ENCODE measurements around the gene RHCG. TPM values are rescaled to one million over a fixed set of nuclear protein-coding genes. Genes with fewer than 3 reads are reported as not detected.
A peak's percentile ranks its signal among the peaks of the same experiment; 100 is the strongest.
"Not testable (repeated sequence)": the region's sequence is repeated elsewhere in the genome, so short reads cannot be mapped to it uniquely, and the experiment has no call there.

RHCG gene
- total RNA-seq, 2 donors from 2014 or later = 0.15 to 1.8 TPM

DNA sequence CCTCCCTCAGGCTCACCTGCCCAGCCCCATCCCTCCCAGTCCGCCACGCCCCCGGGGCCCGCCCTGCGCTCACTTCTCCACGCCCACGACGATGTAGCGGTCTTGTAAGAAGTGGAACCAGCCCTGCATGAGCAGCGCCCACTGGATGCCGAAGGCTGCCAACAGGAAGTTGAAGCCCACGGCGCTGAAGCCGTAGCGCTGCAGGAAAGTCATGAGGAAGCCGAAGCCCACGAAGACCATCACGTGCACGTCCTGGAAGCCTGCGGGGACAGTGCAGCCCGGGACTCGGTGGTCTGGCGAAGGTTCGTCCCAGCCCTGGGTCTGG, 9.7 kb downstream of the RHCG start:
- intact Hi-C loops (cut with DNase I) = no loop called here
- ATAC-seq (no peak), DNase-seq (no peak)

DNA sequence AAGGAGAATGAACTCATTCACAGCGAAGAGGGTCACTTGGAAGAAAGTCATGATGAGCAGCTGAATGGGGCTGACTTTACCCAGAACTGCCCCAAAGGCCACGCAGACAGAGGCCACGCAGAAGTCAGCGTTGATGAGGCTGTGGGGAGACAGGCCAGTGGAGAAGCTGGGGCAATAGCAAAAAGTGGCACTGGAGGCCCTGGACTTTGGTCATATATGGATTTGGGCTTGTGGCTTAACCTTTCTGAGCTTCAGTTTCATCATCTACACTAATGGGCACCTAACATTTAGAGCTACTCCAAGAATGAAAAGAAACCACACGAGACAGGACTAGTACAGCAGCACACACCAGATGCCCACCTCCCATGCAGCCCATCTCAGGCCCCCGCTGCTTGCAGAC, 13.3 kb downstream of the RHCG start:
- no peak for ATAC-seq
- intact Hi-C loops (cut with DNase I) = no loop called here
- no peak for DNase-seq

DNA sequence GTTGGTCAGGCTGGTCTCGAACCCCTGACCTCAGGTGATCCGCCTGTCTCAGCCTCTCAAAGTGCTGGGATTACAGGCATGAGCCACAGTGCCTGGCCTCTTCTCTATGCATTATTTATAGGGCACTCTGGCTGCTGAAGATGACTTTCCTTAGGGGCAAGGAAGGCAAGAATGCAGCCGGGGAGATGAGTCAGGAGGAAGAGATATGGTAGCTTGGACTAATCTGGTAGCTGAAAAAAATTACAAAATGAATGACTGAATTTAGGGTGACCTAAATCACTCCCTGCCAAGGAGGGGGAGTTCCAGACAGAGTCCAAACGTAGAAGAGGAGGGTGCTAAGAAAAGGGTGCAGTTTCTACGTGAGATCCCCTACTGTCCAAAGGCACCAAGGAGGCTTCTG, 14.2 kb downstream of the RHCG start:
- ATAC-seq = no peak
- intact Hi-C loops (cut with DNase I) = no loop called here
- DNase-seq = no peak

- DNase-seq (no peak), ATAC-seq (no peak)
- intact Hi-C loops (cut with DNase I) = no loop called here
These were observed 15.9 kb downstream of the RHCG start for GRCh38 chr15:89480505-89480904.

DNA sequence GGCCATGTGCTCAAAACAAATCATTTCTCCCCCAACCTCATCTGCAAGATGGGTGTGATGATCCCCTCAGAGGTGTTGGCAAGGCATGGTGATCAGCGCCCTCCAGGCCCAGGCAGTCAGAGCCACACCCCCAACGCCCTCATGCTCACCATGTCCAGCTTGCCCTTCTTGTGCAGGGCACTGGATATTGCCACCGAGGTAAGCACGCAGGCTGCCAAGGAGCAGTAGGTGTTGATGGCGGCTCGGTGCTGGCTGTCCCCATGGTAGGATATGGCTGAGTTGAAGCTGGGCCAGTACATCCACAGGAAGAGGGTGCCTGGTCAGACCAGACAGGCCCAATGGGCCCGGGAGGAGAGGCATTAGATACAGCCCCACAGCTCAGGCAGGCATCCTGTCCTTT, 17.2 kb downstream of the RHCG start:
- no peak for ATAC-seq
- intact Hi-C loops (cut with DNase I) = no loop called here
- DNase-seq = no peak

DNA sequence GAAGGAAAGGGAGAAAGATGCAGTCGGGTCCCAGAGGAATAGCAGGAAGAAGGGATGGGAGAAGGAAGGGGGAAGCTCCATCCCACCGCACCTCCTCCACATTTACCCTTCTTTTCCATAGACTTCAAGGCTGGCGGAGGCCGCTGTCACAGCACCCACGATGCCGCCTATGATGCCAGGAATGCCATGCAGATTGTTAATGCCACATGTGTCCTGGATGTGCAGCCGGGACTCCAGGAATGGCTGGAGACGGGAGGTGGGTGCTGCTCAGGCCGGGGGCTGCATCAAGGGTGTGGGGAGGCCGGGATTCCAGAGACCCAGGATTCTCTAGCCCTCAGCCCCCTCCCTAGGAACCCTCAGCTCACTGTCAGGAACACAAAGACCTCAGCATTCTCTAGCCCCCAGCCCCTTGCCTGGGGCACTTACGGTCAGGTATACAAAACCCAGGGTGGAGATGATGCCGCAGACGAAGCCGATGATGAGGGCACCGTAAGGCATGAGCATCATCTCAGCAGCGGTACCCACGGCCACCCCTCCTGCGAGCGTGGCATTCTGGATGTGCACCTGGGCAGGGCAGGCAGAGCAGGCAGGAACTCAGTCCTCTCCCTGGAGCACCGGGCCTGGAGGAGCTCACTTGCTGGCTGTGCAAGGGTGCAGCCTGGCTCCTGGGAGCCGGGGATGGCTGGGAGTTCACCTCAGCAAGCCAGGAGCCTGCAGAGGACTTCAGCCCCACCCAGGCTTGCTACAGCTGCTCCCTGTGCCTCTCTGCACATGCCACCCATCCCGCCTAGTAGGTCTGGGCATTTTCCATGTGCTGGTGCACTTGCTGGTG, 18.8 kb downstream of the RHCG start:
- DNase-seq (no peak), ATAC-seq (no peak)
- intact Hi-C loops (cut with DNase I) = no loop called here

GRCh38 chr15:89475661-89476060, 20.7 kb downstream of the RHCG start:
- DNase-seq (no peak), ATAC-seq (no peak)
- intact Hi-C loops (cut with DNase I) = no loop called here

GRCh38 chr15:89472785-89473256, 23.6 kb downstream of the RHCG start:
- intact Hi-C loops (cut with DNase I) = loop anchor here (2.0 to 5.0 kb wide), 2 partner anchors 114 to 116 kb away; no protein-coding TSS in a partner anchor
- ATAC-seq (peak; percentile 23 to 64), DNase-seq (no peak)

DNA sequence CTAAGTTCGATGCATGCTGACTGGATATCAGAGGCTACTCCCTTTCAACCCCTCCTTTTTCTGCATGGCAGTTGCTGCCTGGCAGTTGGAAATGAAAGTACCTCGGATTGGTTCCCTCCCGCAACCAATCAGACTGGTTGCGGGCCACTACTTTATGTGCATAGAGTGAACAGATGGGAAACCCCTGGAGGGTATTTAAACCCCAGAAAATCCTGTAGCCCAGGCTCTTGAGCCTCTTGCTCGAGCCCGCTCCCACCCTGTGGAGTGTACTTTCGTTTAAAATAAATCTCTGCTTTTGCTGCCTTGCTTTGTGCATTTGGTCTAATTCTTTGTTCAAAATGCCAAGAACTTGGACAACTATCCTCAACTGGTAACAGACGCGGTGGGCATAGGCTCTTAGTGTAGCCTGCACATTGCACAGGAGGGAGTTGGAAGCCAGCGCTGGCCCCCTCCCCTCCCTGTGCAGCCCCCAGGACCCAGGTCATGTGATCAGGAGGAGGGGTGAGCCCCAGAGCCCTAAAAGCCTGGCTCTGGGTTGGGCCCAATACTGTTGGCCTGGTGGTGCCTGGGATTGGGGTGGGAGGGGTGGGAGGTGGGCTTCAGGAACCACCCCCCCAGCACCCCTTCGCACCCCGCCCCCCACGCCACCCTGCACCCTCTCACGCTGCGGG, 26.8 kb downstream of the RHCG start:
- intact Hi-C loops (cut with DNase I) = loop anchor here in 1 of 2 donors (5.0 kb wide), 1 partner anchor 112 kb away; no protein-coding TSS in a partner anchor
- ATAC-seq (no peak), DNase-seq (no peak)

DNA sequence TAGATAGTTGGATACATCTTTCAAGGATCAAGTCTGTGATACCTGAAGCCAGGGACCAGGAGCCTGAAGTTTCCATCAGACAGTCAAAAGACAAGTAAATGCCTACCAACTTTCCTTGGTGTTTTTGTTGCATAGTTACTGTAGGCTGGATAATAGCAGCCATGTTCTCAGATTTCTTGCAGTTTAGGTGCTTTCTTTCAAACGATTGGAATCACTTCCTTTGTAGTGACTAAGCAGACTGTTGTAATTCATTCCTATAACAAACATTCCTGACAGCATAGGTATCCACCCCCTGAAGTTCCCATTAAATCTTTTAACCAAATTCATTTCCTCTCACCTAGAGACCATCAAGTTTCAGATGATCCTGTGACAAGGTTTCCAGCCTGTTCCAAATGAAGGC, 27.6 kb downstream of the RHCG start:
- intact Hi-C loops (cut with DNase I) = not testable (repeated sequence)

GRCh38 chr15:89463113-89463512, 33.3 kb downstream of the RHCG start:
- DNase-seq (no peak), ATAC-seq (no peak)
- intact Hi-C loops (cut with DNase I) = no loop called here

More for the DNA sequence above, 27.6 kb downstream of the RHCG start:
- not testable (repeated sequence) for ATAC-seq, DNase-seq

DNA sequence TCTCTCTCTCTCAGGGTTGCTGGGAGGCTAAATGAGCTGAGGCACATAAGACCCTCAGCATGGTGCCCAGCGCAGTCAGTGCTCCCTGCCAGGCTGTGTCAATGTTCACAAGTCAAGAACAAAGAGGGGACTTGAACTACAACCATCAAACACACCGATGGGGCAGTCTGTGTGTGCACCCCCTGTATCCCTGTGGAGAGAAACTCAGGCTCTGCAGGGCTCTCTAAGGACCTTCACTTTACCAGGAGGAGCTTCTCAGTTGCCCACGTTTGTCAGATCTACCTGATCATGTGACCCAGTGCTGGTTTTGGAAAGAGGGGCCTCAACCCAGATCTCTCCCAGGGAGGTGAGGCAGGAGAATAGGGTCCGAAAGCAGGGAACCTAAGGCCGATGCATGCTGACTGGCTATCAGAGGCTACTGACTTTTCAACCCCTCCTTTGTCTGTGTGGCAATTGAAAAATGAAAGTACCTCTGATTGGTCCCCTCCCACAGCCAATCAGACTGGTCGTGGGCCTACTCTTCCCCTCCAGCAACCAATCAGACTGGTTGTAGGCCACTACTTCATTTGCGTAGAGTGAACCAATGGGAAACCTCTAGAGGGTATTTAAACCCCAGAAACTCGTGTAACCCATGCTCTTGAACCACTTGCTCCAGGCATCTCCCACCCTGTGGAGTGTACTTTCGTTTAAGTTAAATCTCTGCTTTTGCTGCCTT, 34.0 kb downstream of the RHCG start:
- peak in 1 of 2 donors; percentile 11 for ATAC-seq
- intact Hi-C loops (cut with DNase I) = no loop called here
- DNase-seq = no peak

DNA sequence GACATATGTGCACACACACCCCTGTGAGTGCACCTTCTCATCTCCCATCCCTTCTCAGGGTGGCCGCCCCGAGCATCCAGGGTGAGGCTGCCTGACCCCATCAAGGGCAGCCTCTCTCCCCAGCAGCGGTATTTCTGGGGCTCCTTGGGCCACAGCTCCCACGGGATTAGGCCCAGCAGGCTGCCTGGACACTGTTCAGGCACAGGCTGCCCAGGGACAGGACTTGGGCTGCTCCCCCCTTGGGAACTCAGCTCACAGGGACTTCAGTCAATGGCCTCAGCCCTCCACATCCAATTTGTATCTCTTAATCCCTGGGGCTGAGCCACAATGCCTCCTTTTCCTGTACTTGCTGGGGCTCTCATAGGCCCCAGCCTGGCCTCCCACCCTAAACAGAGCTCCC, 35.0 kb downstream of the RHCG start:
- intact Hi-C loops (cut with DNase I) = no loop called here
- no peak for ATAC-seq
- DNase-seq = no peak

DNA sequence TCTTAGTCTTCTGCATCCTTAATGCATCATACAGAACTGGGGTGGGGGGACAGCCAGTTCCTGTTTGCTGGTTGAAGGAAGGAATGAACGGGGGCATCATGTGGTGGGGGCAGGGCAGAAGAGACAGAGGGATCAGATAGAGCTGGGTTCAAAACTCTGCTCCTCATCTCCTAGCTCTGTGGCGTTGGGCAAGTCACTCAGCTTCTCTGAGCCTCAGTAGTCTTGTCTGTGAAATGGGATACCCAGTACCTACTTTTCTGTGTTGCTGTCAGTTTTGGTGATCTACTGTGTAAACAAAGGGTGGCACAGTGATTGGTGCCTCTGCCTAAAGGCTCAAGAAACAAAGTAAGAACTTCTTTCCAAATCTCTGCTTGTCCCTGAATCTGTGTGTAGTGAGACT, 36.3 kb downstream of the RHCG start:
- intact Hi-C loops (cut with DNase I) = no loop called here
- no peak for ATAC-seq
- DNase-seq = no peak

DNA sequence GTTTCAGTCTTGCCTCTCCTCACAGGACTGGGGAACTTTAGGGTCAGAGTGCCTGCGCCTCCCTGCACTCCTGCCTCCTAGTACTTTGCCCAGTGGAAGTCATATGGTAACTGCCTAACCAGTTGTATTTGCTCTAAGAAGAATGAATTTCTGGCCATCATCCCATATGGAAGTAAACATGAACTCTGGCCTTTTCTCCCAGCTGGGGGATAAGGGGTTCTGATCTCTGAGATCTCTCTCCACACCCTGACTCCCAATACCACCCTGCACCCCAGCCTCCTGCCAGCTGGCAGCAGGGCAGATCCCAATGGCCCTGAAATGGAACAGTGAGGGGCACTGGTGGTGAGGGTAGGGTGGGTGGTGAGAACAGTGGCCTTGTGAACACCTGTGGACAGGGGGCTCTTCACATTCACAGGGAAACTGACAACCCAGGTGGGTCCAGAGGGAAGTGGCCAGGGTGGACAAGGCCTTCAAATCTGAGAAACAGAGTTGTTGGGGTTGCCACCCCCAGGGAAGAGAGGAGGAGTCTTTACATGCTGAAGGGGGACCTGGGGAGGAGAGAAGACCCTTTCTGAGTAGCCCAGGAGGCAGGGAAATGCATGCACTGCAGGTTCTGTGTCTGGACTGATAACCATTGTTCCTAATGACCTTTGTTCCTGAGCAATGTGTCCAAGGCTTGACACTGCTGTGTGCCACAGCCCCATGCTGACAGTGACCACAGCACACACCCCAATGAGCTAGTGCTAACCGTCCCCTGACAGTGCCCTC, 36.9 kb downstream of the RHCG start:
- DNase-seq (no peak), ATAC-seq (no peak)
- intact Hi-C loops (cut with DNase I) = no loop called here

GRCh38 chr15:89458440-89458839, 37.9 kb downstream of the RHCG start:
- intact Hi-C loops (cut with DNase I) = no loop called here
- ATAC-seq (no peak), DNase-seq (no peak)

DNA sequence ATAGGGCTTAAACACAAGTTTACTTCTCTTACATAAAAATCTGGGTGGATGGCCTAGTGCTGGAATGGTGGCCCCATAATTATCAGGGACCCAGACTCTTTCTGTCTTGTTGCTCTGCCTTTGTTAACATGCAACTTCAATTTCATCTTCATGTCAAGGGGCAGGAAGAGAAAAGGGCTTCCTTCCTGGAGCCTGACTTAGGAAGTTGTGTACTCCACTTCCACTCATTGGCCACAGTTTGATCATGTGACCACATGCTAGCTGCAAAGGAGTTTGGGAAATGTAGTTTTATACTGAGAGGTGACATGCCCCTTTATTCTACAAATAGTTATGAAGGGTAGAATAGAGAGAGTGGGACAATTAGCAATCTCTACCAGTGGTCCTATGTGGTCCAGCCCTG, 39.3 kb downstream of the RHCG start:
- no peak for ATAC-seq
- intact Hi-C loops (cut with DNase I) = no loop called here
- no peak for DNase-seq

- DNase-seq (no peak), ATAC-seq (no peak)
- intact Hi-C loops (cut with DNase I) = no loop called here
These were observed 40.8 kb downstream of the RHCG start for GRCh38 chr15:89455535-89455934.

GRCh38 chr15:89452330-89452836, 44.0 kb downstream of the RHCG start:
- ATAC-seq = no peak
- intact Hi-C loops (cut with DNase I) = no loop called here
- no peak for DNase-seq

All from left cardiac atrium (tissue), 4 donors.